GM19035 (cell line): ENCODE measurements around the gene WWC2.
"Not testable (repeated sequence)": the region's sequence is repeated elsewhere in the genome, so short reads cannot be mapped to it uniquely, and the experiment has no call there.

Experiments
- ATAC-seq: cut with Tn5 transposase; IDR thresholded peaks from one replicate; pipeline ENCODE4 v1.9.1; 2021; ENCODE audit not compliant: unreplicated experiment

Gene WWC2

DNA sequence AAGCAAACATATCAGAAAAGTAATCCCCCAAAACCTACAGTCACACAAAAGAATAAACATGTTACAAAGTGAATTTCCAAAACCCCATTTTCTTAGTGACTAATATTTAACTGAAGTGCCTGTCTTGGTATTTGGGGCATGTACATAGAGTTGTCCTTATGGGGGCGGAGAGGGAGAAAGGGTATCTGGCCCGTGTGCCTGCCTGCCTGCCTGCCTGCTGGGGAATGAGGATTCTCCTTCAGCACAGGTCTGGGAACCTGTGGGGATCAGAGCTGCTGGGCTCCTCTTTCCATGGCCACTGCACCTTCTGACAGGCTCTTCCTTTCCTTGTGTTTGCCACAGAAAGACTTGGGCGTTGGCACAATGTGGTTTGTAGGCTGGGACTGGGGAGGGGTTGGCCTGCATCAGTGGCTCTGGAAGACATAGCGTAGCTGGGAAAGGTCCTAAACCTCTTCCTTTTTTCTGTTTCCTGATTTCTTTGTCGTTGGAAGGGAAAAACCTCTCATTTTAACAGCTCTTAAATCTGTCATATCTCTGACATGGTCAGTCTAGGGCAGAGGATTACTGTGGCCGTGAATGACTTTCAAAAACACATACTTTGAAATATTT, 94.8 kb downstream of the WWC2 start:
- ATAC-seq = not testable (repeated sequence)

- no peak for ATAC-seq
These were observed 96.5 kb downstream of the WWC2 start for GRCh38 chr4:183195534-183195933.

DNA sequence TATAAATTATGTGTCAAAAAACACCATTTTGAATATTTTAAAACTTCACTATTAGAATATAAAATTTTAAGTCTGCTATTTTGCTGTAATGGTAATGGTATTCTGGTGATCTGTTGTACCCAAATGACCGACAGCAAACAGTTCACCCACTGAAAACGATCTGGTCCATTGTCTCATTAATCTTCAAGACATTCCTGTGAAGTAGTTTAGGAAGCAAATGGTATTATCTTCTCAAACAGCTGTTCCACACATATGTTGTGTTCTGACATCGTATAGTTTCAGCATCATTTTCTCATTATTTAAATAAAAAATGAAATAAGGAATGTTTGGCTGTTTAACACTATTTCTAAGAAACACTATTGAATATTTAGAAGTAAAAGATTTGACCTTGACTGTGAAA, 98.1 kb downstream of the WWC2 start:
- ATAC-seq = no peak

DNA sequence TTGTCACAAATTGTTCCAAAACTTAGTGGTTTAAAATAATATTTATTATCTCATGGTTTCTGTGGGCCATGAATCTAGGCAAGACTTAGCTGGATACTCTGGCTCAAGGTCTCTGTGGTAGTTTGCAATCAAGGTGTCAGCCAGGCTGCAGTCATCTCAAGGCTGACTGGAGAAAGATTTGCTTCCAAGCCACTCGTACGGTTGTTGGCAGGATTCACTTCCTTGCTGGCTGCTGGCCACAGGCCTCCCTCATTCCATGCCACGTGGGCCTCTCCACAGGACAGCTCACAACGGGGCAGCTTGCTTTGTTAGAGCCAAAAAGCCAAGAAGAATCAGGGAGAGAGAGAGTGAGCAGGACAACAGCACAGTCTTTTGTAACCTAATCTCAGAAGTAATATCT, 101.4 kb downstream of the WWC2 start:
- no peak for ATAC-seq

DNA sequence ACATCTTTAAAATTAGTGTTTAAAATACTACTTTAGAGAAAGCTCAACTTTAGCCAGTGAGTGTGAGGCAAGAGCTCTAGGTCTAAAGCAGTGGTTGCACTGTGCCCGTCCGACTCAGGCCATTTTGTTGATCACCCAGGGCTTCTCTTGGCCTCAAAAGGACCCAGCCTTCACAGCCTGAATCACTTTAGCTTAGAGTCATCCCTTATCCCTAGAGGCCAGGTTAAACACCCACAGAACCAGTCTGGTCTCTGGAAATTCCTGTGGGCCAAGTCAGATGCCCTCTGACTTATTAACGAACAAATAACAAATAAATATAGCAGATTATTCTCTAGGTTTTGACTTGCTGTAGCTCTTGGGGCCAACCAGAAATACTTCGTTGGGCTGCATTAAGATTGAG, 102.3 kb downstream of the WWC2 start:
- ATAC-seq = no peak

DNA sequence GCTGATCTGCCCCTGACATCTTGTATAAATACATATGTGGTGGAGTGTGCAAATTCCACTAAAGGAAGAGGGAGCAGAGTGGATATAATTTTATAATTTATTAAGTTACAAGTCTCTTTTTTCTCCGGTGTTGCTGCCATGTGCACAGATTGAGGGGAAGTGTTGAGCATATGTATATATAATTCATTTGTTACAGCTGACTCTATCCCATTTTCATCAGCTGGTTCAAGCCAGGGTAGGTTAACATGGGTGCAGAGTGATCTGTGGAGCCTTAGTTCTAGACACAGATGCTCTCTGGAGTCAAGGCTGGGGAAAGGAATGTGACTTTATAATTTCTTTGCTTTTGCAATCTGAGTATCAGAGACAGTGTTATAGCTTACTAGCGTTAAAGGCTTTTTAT, 103.5 kb downstream of the WWC2 start:
- no peak for ATAC-seq

GRCh38 chr4:183204793-183205192, 105.7 kb downstream of the WWC2 start:
- ATAC-seq = no peak

- ATAC-seq = no peak
These were observed 106.1 kb downstream of the WWC2 start for GRCh38 chr4:183205193-183205592.

GRCh38 chr4:183205709-183206108, 106.7 kb downstream of the WWC2 start:
- ATAC-seq = no peak

DNA sequence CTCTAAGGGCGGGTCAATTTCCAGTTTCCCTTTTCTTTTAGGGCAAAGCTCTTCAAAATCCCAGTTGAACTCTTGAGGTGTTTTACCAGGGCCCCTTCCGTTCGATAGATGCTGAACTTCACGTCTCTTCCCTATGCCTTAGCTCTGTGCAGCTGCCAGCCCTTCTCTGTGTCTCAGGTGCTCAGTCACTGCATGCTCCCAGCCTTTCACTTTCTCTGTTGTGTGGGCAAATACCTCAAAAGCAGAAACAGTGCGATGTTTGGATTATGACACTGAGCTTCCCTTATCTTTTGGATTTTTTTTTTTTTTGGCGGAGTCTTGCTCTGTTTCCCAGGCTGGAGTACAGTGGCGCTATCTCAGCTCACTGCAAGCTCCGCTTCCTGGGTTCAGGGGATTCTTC, 112.5 kb downstream of the WWC2 start:
- no peak for ATAC-seq

- no peak for ATAC-seq
These were observed 114.9 kb downstream of the WWC2 start for GRCh38 chr4:183213996-183214395.

DNA sequence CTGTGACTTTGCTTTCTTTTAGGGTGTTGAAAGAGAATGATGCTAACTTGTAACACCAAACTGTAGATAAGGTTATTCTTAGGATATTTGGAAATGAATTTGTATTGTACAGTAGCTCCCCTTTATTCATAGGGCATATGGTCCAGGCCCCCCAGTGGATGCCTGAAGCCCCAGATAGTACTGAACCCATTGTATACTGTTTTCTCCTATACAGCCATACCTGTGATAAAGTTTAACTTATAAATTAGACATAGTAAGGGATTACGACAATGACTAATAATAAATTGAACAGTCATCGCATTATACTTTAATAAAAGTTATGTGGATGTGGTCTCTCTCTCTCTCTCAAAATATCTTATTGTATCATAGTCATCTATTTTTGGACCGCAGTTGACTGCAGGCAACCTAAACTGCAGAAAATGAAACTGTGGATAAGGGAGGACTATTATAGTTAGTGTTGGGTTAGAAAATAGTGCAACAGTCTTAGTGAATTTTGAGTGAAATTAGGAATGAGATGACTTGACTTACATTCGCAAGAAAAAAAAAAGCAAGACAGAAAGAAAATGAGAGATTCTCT, 115.9 kb downstream of the WWC2 start:
- no peak for ATAC-seq

DNA sequence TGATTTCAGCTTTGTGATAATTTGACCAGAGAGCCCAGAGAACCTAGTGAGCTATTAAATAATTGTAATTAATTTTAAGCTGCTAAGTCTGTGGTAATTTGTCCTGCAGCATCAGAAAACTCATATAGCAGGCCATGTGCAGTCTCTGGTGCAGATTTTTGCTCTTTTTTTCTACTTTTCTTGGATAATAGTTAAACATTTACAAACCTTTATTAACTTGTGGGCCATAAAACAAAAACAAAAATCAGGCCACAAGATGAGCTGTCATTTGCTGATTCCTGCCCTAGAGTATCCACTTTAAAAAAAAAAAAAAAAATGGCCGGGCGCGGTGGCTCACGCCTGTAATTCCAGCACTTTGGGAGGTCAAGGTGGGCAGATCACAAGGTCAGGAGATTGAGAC, 121.2 kb downstream of the WWC2 start:
- no peak for ATAC-seq

GRCh38 chr4:183223053-183223452, 124.0 kb downstream of the WWC2 start:
- ATAC-seq = no peak

DNA sequence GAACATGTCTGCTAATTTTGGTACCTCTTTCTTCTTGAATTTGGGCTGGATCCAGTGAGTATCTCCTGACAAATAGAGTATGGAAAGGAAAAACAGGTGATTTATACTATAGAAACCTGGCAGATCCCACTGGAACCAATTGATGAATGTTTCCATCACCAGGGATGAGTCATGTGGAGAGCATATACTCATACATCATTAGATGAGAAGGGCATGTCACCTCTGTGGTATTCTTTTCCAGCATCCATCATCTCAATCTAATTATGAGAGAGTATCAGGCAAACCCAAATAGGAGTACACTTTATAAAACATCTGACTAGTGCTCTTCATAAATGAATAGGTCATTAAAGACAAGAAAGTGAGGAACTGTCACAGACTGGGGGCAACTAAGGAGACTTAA, 130.3 kb downstream of the WWC2 start:
- no peak for ATAC-seq

DNA sequence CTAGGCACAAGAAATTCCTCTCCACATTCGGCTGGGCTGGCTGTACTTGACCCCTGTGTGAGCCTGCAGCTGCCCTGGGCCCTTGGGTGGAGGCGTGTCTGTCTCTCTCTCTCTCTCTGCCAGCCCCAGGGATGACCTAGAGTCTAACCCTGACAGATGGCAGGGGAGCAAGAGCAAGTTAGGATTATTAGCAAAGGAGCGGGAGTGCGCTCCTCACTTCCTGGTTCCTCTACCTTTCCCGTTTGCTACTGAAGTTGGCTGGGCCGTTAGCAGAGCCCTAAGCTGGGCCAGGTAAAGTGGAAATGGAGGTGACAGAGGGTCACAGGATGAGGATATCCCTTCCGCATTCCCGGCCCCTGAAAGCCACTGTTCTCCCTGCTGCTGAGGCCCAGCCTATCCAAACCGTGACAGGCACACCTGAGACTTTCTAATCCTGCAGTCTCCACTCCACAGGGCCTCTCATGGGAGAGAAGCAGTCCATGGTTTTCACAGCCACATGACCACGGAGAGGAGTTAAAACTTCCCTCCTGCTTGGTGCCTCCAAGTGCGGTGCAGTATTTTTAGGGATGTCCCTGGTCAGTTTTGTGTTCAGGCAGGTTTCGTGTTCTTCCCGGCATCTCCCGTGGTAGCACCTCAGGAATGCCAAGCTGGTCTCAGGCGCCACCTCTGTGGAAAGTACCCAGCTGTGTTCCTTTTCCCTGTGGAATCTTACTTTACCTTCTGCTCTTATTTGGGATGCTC, 141.7 kb downstream of the WWC2 start:
- no peak for ATAC-seq

GRCh38 chr4:183241322-183241640, 142.2 kb downstream of the WWC2 start:
- no peak for ATAC-seq

DNA sequence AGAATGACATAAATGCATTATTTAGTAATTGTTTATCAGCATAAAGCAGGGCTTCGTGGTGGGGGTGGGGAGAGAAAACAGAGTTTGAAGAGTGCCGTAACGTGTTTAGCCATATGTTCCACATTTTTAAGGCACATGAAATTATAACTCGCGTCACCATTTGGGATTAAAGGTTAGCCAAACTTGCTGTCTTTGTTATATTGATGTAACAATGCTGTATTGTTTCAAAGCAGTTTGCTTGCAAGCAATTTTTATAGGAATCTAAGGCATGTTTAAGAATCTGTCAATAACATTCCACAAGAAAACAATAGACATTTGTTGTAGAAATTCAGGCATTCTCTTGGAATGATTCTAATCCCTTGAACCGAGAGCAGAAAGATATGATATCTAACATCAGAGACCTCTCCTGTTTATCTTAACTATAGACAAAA, 142.7 kb downstream of the WWC2 start:
- ATAC-seq = no peak

GRCh38 chr4:183242291-183242690, 143.2 kb downstream of the WWC2 start:
- no peak for ATAC-seq

DNA sequence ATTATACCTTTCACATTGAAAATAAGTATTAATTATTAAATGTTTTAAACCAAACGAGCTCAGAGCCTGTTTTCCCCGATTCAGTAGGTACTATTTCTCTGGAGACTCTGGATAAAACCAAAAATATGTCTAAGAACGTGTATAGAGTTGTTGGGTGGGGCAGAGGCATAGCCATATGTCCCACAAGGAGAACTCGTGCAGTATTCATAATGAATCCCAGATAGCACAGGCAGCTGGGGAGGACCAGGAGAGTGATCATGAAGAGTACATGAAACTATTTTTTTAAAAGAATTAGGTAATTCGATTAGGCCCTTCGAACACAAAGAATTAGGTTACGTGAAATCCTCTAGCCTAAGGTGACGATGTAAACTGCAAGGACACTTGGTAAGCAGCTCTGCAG, 145.0 kb downstream of the WWC2 start:
- no peak for ATAC-seq

- ATAC-seq = no peak
These were observed 145.4 kb downstream of the WWC2 start for GRCh38 chr4:183244506-183244905.

GRCh38 chr4:183248201-183248600, 149.1 kb downstream of the WWC2 start:
- no peak for ATAC-seq

DNA sequence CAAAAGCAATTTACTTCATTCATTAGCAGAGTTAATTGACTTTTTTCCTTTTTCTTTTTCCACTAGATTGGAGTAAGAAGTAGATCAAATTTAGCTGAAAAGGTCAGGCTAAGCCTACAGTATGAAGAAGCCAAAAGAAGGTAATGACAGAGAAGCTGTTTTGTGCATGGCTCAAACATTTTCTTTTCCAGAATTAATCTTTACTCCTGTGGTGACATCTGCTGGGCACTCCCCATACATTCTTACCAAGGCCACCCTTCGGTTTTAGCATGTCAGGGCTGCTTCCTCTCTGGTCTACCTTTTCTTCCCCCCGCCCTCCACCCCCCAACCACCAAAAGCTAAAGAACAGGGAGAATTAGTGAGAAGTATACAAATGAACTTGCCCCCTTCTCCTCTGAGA, 150.8 kb downstream of the WWC2 start:
- ATAC-seq = no peak
